Duodenal mucosa (tissue), 2 donors: ENCODE measurements around the gene CST9.

ENCODE experiments used
- H3K27ac ChIP-seq: one replicate; pipeline ENCODE4 v1.7.0; 2013; ENCODE audit warnings: low read depth, low read length
- H3K27me3 ChIP-seq, 2 donors: one replicate each; pipeline ENCODE4 v1.7.0; 2013; ENCODE audit warnings: low read length in 2 of 2, control low read depth in 1 of 2; ENCODE audit not compliant: insufficient read depth in 2 of 2, control insufficient read depth in 1 of 2
- H3K36me3 ChIP-seq, 2 donors: one replicate each; pipeline ENCODE4 v1.7.0; 2013; ENCODE audit warnings: low read length in 2 of 2, control low read depth in 1 of 2; ENCODE audit not compliant: insufficient read depth in 2 of 2, control insufficient read depth in 1 of 2
- H3K4me1 ChIP-seq, 2 donors: one replicate each; pipeline ENCODE4 v1.7.0; 2013; ENCODE audit warnings: low read length in 2 of 2, control low read depth in 1 of 2; ENCODE audit not compliant: insufficient read depth in 2 of 2, control insufficient read depth in 1 of 2
- H3K4me3 ChIP-seq, 2 donors: one replicate each; pipeline ENCODE4 v1.7.0; 2013; ENCODE audit warnings: low read length in 2 of 2, low read depth in 1 of 2
- H3K9ac ChIP-seq, 2 donors: one replicate each; pipeline ENCODE4 v1.7.0; 2013; ENCODE audit warnings: low read length in 2 of 2, low read depth in 1 of 2
- H3K9me3 ChIP-seq, 2 donors: one replicate each; pipeline ENCODE4 v1.7.0; 2013; ENCODE audit warnings: low read length in 2 of 2, control low read depth in 1 of 2; ENCODE audit not compliant: control insufficient read depth in 1 of 2

CST9 gene

DNA sequence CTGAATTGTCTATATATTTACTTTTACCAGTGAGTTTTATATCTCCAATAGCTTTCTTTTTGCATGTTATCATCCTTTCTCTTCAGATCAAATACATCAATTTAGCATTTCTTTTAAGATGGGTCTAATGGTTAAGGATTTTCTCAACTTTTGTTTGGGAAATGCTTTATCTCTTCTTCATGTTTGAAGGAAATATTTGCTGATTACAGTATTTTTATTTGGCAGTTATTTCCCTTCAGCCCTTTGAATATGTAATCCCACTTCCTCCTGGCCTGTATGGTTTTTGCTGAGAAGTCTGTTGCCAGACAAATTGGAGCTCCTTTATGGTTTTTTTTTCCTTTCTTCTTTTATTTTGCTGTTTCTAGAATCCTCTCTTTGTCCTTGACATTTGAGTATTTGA, 30.7 kb downstream of the CST9 start:
- H3K36me3 ChIP-seq = no peaks in the 10 kb centered on the region

DNA sequence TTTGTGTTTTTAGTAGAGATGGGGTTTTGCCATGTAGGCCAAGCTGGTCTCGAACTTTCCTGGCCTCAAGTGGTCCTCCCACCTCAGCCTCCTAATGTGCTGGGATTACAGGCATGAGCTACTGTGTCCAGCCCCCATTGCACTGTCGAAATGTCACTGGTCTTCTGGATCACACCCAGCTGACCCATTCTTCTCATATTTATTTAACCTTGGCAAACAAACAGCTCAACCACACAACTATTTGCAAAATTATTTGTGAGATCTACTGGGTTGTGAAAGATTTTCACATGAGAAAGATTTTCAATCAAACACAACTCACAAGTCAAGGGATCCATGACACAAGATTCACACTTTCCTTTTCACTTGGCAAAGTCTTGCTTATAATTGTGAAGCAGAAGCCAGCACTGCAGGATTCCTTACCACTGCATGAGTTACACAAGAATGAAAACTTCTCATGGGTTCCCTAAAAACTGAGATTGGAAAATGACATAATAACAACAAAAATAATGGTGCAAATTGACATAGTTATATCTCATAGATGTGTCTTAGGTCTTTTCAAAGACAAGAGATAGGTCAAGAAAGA, 35.4 kb downstream of the CST9 start:
- no peaks in the 10 kb centered on the region for H3K9me3 ChIP-seq
- no peak overlapping the region for H3K9ac ChIP-seq
- H3K4me1 ChIP-seq = no peaks in the 10 kb centered on the region
- H3K27ac ChIP-seq = no peak overlapping the region
- no peak overlapping the region for H3K4me3 ChIP-seq
- no peaks in the 10 kb centered on the region for H3K36me3 ChIP-seq
- no peaks in the 10 kb centered on the region for H3K27me3 ChIP-seq

More for the DNA sequence above, 30.7 kb downstream of the CST9 start:
- Histone ChIP-seq H3K27me3 (no peaks in the 10 kb centered on the region), H3K27ac (no peak overlapping the region), H3K4me3 (no peak overlapping the region), H3K9me3 (no peaks in the 10 kb centered on the region), H3K9ac (no peak overlapping the region), H3K4me1 (no peaks in the 10 kb centered on the region)

DNA sequence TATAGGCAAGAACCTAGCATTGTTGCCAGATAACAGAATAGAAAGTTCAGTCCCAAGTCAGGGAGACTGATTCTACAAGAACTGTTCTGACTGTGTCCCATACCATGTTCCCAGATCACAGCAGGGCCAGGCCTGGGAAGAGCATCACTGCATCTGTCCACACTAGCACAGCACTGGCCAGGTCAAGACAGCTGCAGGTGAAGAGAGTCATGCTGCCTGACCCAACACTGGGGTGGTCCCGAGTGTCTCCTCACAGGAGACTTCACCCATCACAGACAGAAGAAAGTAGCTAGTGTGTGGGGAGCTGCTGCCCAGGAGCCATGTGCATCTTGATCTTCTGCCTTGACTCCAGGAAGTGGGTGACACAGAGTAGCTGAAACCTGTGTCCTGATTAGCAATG, 36.1 kb downstream of the CST9 start:
- no peak overlapping the region for H3K4me3 ChIP-seq
- H3K9ac ChIP-seq = no peak overlapping the region
- H3K36me3 ChIP-seq = no peaks in the 10 kb centered on the region
- H3K27ac ChIP-seq = no peak overlapping the region
- H3K4me1 ChIP-seq = no peaks in the 10 kb centered on the region
- H3K9me3 ChIP-seq = no peaks in the 10 kb centered on the region
- H3K27me3 ChIP-seq = no peaks in the 10 kb centered on the region

DNA sequence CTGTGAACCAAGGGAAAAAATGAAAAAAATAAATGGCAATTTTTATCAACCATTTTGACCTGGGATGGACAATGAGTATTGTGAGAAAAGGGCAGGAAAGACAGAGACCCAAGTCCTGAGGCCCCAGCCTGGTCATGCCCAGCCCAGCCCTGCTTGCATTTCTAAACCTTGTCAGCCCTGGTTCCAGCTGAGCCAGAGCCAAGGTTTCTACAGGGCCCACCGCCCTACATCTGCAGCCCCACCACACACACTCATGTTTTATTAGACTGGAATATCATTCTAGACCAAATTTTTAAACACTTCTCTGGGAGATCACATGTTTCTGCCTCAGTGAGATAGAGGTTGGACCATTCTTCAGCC, 36.8 kb downstream of the CST9 start:
- Histone ChIP-seq H3K9ac (no peak overlapping the region), H3K9me3 (no peaks in the 10 kb centered on the region), H3K27ac (no peak overlapping the region), H3K27me3 (no peaks in the 10 kb centered on the region), H3K4me3 (no peak overlapping the region), H3K4me1 (no peaks in the 10 kb centered on the region), H3K36me3 (no peaks in the 10 kb centered on the region)

DNA sequence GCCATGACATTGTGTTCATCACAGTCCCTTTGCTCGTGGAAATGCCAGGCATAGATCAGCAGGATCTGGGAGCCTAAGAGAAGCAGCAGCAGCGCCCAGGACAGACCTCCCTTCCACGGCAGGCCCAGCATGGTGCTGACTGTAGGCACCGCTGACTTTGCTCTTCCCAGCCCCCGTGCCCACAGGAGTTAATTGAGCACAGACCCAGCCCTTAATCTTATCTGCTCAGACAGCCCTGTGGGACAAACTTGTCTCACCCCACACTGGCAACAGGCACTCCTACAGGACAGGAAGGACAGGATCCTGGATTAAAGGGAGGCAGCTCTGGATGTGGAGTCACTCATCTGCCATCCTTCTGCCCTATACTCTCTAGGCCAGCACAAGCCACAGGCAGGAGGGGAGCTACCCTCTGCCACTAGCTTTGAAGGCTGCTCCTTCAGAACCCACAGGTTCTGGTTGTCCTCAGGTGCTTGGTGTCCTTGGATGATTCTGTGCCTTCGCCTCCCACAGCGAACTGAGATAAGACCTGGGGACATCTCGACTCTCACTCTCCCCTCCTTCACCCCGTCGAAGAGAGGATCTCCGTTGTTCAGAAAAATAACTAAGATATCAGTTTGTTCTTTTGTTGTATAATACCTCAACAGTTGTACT, 37.3 kb downstream of the CST9 start, which contains the start of gene CST9L:
Gene CST9L, minus strand, starts transcription at position 165 of the 651 bp plus-strand sequence. Its CDS starts 34 bp downstream, at position 131.
- Histone ChIP-seq H3K4me3 (no peak within 1 kb of the TSS), H3K36me3 (no peaks in the 10 kb centered on the region), H3K9ac (no peak within 1 kb of the TSS), H3K27ac (no peak within 1 kb of the TSS), H3K4me1 (no peaks in the 10 kb centered on the region), H3K27me3 (no peaks in the 10 kb centered on the region), H3K9me3 (no peaks in the 10 kb centered on the region)

DNA sequence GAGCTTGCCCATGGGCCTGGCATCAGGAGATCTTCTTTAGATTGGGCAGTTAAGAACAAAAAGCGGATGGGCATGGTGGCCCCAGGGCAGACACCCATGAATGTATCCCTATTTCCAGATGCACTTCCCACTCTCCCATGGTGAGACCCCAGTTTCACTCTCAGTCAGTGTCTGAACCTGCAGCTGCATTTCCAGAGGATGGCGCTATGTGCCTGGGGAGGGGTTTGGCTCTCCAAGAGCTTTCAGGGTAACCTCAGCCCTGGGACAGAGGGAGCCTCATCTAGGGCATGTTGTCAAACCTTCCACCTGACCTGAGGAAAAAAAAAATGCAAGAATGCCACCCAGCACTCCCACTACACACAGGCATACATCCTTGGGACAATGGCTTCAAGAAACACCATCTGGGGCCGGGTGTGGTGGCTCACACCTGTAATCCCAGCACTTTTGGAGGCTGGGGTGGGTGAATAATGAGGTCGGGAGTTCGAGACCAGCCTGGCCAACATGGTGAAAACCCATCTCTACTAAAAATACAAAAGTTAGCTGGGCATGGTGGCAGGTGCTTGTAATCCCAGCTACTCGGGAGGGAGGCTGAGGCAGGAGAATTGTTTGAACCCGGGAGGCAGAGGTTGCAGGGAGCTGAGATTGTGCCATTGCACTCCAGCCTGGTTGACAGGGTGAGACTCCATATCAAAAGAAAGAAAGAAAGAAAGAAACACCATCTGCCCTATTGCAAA, 39.4 kb downstream of the CST9 start:
- no peak overlapping the region for H3K9ac ChIP-seq
- H3K27ac ChIP-seq = no peak overlapping the region
- peaks cover 0 to 7% of the 10 kb centered on the region in 2 donors for H3K9me3 ChIP-seq
- no peak overlapping the region for H3K4me3 ChIP-seq
- H3K36me3 ChIP-seq = no peaks in the 10 kb centered on the region
- no peaks in the 10 kb centered on the region for H3K27me3 ChIP-seq
- H3K4me1 ChIP-seq = no peaks in the 10 kb centered on the region

DNA sequence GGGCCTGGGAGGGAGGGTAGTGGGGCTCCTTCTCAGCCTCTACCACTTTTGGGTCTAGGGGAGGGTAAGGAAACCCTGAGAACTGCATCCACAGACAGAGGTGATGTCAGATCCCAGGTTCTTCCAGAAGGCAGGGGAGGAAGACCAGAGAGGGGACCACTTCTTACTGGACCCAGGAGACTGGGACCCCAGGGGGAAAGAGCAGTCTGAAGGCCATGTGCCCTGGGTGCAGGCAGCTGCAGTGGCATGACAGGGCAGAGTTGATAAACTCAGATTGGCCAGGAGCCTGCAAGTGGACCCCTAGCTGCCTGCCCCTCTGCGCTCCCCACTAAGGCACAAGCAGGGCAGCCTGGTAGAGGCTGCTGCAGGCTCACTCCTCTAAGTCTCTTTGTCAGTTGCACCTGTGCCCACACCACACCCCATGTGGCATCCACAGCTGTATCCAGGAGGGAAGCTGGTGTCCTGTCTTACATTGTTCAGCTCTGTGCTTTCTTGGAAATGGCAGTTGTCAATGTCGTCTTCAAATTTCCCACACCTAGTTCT, 40.1 kb downstream of the CST9 start:
- Histone ChIP-seq H3K4me3 (no peak overlapping the region), H3K4me1 (no peaks in the 10 kb centered on the region), H3K27me3 (no peaks in the 10 kb centered on the region), H3K36me3 (no peaks in the 10 kb centered on the region), H3K27ac (no peak overlapping the region), H3K9ac (no peak overlapping the region), H3K9me3 (peaks cover 0 to 9% of the 10 kb centered on the region in 2 donors)

DNA sequence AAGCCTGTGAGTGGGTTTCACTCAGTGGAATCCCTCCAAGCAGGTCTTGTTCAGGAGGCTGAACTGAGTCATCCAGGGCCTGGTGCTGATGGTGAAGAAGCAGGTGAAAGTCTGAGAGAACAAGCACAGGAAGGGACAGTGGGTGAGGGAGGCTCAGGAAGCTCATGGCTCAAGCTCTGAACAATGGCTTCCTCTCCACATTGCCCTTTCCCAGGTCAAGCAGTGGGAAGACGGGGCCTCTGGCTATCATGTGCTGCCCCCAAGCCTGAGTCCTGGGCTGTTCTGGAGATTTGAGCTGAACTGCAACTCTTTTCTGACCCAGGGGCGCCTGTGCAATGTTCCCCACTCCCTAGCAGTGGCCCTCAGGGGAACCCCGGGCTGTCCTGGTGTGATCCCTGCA, 40.8 kb downstream of the CST9 start:
- Histone ChIP-seq H3K9me3 (peaks cover 0 to 9% of the 10 kb centered on the region in 2 donors), H3K4me3 (no peak overlapping the region), H3K4me1 (no peaks in the 10 kb centered on the region), H3K27me3 (no peaks in the 10 kb centered on the region), H3K27ac (no peak overlapping the region), H3K9ac (no peak overlapping the region), H3K36me3 (no peaks in the 10 kb centered on the region)

DNA sequence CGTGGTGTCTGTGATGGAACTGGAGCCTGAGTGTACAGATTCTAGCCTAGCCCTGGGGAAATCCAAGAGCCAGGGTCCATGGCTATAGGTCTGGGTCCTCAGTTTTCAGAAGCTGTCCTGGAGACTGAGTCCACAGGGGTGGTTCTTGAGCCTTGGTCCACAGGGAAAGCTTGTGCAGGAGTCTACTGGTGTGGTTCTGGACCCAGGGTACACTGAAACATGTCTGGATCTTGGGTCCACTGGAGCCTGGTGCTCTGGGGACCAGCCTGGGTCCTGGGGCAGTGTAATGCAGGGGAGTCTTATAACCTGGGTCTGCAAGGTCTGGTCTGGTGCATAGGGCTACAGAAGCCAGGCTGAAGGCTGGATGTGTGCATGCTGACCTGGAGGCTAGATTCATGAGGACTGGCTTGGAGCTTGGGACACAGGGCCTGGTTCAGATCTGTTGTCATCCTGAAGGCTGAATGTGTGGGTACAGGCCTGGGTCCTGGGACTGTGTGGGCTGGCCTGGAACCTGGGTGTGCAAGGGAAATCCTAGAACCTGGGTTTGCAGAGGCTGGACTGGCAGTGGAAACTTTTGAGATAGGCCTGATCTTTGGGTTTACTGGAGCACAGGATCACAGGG, 42.9 kb downstream of the CST9 start:
- Histone ChIP-seq H3K4me3 (no peak overlapping the region), H3K9ac (no peak overlapping the region), H3K36me3 (no peaks in the 10 kb centered on the region), H3K27ac (no peak overlapping the region), H3K4me1 (no peaks in the 10 kb centered on the region), H3K9me3 (peaks cover 4 to 9% of the 10 kb centered on the region in 2 donors), H3K27me3 (no peaks in the 10 kb centered on the region)

DNA sequence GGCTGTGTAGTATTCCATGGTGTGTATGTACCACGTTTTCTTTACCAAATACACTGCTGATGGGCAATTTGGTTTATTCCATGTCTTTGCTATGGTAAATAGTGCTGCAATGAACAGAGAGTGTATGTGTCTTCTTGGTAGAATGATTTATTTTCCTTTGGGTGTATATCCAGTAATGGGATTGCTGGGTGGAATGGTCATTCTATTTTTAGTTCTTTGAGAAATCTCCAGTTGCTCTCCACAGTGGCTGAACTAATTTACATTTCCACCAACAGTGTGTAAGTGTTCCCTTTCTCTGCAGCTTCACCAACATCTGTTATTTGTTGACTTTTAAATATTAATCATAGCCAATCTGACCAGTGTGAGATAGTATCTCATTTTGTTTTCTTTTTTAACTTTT, 51.3 kb downstream of the CST9 start:
- Histone ChIP-seq H3K9ac (no peak overlapping the region), H3K9me3 (peaks cover 0 to 4% of the 10 kb centered on the region in 2 donors), H3K4me1 (no peaks in the 10 kb centered on the region), H3K36me3 (no peaks in the 10 kb centered on the region), H3K4me3 (no peak overlapping the region), H3K27me3 (no peaks in the 10 kb centered on the region), H3K27ac (no peak overlapping the region)
